ENCODE measurements around the gene RAB40B. TPM values are rescaled to one million over a fixed set of nuclear protein-coding genes. Genes with fewer than 3 reads are reported as not detected.

RAB40B gene
- polyA plus RNA-seq, 6 donors from 2014 or later: 1.2 to 3.0 (median 2.3) TPM

DNA sequence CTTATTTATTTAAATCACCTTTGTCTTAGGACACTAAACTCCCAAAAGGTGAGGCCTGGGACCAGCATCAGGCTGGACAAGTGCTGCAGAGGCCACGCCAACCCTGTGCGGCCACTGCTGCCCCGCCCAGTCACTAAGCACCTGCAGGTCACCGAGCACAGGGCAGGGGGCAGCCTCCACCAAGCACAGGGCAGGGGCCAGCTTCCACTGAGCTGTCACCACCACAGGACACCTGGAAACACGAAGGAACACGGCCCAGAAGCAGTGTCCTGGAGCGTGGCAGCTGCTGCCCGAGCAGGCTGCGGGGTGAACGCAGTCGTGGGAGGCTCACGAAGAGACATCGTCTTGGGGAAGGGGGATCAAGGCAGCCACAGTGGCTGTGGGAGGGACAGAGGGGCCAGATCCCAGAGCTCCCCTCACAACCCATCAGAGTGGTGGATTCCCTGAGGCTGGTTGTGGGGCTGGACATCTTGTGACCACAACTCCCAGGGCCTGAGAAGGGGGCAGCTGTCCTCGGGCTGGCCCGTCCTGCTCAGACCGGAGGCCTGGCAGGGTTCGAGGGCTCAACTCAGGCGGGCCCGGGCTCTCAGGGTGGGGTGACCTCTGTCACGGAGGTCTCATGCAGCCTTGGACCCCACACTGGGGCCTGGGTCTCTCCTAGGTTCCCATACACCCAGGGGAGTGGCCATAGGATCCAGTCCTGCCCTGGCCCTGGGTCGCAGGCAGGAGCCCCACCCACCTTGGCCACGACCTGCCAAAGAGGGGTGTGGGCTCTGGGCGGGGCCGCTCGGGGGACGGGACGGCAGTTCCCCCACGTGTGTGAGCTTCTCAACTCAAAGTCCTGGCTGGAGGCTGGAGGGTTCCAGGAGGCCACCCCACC lies 18.7 kb downstream of the RAB40B start:
- Mint-ChIP-seq H3K4me3 (no peak overlapping the region), H3K9me3 (peaks cover 0 to 10% (median 9%) of the 10 kb centered on the region in 7 donors), H3K27ac (peak overlapping the region in 1 of 6 donors; percentile 11), H3K36me3 (no peaks in the 10 kb centered on the region), H3K4me1 (peaks cover 0 to 8% (median 0%) of the 10 kb centered on the region in 3 donors), H3K27me3 (no peaks in the 10 kb centered on the region)
- DNase-seq (no peak), ATAC-seq (ENCODE audit: low read depth in 2 of 2) (no peak)

DNA sequence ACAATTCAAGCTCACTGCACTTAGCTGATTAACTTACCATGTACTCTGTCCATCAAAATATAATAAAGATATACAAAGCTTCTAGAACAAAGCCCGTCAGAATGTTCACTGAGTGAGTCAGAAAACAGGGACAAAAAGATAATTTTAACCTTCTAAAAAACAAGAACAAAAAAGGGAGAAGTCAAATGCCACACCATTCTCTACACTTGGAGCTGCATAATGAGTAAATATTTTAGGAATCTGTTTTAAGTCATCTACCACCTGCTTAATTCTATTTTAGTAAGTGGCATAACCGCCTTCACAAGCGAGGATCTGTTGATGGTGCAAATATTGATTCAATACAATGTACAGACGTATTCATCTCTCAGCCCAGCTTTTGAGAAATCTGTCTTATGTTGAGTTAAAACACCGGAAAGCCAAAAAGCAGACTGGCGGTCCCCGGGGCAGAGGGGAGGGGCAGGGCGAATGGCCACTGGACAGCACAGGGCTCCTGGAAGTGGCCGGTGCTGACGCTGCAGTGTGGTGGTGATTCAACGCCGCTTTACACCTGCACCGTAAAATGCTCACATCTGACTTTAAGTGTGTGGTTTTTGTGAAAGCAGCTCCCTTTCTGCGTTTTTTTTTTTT lies 20.1 kb downstream of the RAB40B start:
- peaks cover 0 to 8% (median 0%) of the 10 kb centered on the region in 3 donors for H3K4me1 Mint-ChIP-seq
- H3K27me3 Mint-ChIP-seq: no peaks in the 10 kb centered on the region
- H3K4me3 Mint-ChIP-seq: no peak overlapping the region
- ATAC-seq (ENCODE audit: low read depth in 2 of 2): no peak
- no peak for DNase-seq
- no peak overlapping the region for H3K27ac Mint-ChIP-seq
- H3K9me3 Mint-ChIP-seq: peaks cover 0 to 10% (median 9%) of the 10 kb centered on the region in 7 donors
- no peaks in the 10 kb centered on the region for H3K36me3 Mint-ChIP-seq

DNA sequence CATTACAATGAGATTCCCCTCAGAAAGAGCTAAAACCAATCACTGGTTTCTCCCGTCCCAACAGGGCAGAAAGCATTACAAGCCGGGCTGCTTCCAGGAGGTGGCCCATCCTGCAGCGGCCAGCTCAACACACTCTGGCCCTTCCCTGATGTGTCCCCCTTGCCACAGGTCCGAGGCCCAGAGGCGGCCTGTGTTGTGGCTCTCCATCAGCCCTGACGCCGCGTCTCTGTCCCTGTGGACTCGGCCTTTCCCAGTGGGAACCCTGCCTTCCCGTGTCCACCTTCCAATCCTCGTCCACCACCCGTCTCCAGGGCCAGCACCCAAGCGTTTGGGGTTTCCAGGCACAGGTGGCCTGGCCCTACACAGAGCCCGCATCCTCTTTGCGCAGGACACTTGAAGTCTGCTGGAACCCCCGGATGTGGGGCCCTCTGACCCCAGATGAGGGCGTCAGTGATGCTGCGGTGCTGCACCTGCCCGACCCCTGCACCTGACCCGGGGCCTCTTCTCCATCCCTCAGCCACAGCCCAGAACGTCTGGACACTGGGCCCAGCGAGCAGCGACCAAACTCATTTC lies 21.1 kb downstream of the RAB40B start:
- no peak for DNase-seq
- H3K4me1 Mint-ChIP-seq: peaks cover 0 to 8% (median 0%) of the 10 kb centered on the region in 3 donors
- ATAC-seq (ENCODE audit: low read depth in 2 of 2): no peak
- H3K9me3 Mint-ChIP-seq: peaks cover 0 to 10% (median 9%) of the 10 kb centered on the region in 7 donors
- no peaks in the 10 kb centered on the region for H3K27me3 Mint-ChIP-seq
- no peaks in the 10 kb centered on the region for H3K36me3 Mint-ChIP-seq
- no peak overlapping the region for H3K4me3 Mint-ChIP-seq
- peak overlapping the region in 1 of 6 donors; percentile 26 for H3K27ac Mint-ChIP-seq

DNA sequence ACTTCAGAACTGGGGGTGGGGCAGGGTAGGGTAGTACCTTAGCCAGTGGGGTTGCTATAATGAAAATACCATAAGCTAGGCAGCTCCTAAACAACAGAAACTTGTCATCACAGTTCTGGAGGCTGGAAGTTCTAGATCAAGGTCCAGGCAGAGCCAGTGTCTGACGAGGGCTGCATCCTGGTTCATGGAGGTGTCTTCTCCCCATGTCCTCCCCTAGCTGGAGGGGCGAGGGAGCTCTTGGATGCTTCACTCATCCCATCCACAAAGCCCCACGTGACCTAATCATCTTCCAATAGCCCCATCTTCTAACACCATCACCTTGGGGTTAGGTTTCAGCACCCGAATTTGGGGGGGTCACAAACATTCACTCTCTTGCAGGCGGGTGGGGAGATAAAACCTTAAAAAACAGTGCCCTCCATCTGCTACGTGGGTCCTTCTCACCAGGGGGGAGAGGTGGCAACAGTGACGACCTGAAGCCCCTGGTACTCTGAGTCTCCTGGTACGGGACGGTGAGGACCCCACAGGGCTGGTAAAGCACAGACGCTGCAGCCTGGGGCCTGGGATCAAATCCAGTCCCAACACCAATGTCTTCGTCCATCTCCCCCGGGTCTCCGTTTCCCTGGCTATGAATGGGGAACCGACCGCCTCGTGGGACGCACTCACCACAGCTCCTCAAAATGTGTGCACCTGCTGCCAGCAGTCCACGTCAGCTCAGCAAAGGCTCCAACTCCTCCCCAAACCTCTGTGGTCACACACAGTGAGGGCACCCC lies 22.8 kb downstream of the RAB40B start:
- H3K36me3 Mint-ChIP-seq: no peaks in the 10 kb centered on the region
- H3K27me3 Mint-ChIP-seq: no peaks in the 10 kb centered on the region
- no peaks in the 10 kb centered on the region for H3K9me3 Mint-ChIP-seq
- H3K27ac Mint-ChIP-seq: no peak overlapping the region
- DNase-seq (no peak), ATAC-seq (ENCODE audit: low read depth in 2 of 2) (no peak)
- peak overlapping the region in 1 of 8 donors; percentile 21 for H3K4me3 Mint-ChIP-seq
- H3K4me1 Mint-ChIP-seq: peaks cover 0 to 8% (median 0%) of the 10 kb centered on the region in 3 donors

DNA sequence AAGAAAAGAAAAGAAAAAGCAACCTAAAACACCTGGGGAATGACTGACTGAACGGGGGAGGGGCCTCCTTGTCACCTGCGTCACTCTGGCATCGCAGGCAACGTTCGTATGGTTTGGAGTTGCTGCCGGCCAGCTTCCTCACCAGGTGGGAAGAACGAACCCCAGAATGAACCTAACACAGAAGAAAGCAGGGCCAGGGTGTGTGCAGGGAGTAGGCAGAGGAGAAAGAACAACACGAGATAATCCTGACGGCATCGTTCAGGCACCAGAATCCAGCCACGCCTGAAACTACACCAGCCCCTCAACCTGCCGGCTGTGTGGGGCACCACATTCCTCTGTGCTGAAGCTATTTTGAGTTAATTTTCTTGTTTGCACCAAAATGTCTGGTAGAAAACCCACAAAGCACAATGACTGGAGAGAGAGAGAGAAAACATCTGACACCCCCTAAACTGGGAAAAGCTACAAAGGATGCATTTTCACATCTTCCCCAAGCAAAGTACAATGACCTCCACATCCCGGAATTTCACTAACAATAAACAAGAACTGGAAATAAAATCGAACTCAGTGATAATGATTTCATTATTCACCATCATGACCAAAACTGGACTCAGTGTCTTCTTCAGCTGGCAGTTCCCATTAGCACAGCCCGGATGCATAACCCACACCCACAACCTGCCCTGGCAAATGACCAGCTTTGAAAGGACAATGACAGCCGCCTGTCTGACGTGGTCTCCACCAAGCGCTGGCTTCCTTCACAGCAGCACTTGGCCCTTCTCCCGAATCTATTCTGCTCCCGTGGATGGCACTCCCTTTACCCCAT lies 23.6 kb downstream of the RAB40B start:
- Mint-ChIP-seq H3K9me3 (no peaks in the 10 kb centered on the region), H3K27me3 (no peaks in the 10 kb centered on the region), H3K27ac (no peak overlapping the region), H3K4me1 (peaks cover 0 to 8% (median 0%) of the 10 kb centered on the region in 3 donors), H3K36me3 (no peaks in the 10 kb centered on the region), H3K4me3 (peak overlapping the region in 1 of 8 donors; percentile 35)
- DNase-seq (no peak), ATAC-seq (ENCODE audit: low read depth in 2 of 2) (no peak)

DNA sequence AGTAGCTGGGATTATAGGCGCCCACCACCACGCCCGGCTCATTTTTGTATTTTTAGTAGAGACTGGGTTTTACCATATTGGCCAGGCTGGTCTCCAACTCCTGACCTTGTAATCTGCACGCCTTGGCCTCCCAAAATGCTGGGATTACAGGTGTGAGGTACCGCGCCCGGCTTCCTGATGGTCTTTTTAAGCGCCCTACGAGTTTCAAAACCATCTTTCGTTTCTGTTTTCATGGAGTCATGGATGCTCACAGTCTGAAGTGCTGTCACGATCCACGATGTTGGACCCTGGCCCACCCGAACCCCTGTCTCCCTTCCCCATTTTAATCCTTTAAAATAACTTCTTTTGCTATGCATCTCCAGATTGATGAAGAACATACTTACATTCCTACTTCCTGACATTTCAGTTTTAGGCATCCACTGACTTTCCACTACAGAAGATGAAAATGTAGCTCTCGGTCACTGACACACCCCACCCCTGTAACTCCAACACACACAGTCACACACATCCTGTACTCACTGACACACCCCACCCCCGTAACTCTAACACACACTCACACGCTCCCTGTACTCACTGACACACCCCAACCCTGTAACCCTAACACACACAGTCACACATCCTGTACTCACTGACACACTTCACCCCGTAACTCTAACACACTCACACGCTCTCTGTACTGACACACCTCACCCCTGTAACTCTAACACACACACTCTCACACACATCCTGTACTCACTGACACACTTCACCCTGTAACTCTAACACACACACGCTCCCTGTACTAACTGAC lies 27.6 kb downstream of the RAB40B start:
- H3K27ac Mint-ChIP-seq: peak overlapping the region in 3 of 6 donors; percentile 0 to 43 (median 11)
- H3K9me3 Mint-ChIP-seq: no peaks in the 10 kb centered on the region
- peaks cover 0 to 5% (median 0%) of the 10 kb centered on the region in 3 donors for H3K27me3 Mint-ChIP-seq
- H3K4me1 Mint-ChIP-seq: peaks cover 2 to 6% (median 4%) of the 10 kb centered on the region in 3 donors
- ATAC-seq (ENCODE audit: low read depth in 2 of 2) (no peak), DNase-seq (no peak)
- H3K36me3 Mint-ChIP-seq: no peaks in the 10 kb centered on the region
- H3K4me3 Mint-ChIP-seq: no peak overlapping the region

DNA sequence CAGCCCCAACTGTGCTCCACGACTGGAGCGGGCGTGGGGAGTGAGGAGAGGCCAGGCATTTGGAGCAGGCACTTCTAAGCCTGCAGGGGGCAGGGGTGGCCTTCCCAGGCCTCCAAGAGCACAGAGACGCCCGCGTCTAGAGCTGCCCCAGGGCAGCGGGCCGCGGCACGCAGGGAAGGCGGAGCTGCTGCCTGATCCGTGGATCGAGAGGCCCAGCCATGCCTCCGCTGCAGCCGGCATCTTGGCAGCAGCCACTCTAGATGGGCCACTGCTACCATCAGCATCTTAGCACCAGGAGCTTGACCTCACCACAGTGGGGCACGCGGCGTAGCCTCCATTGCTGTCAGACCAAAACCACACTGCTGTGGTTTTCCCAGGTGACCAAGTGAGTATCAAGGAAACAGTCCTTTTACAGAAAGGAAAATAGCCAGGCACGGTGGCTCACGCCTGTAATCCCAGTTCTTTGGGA lies 29.8 kb downstream of the RAB40B start:
- peak; percentile 55 for DNase-seq
- H3K4me1 Mint-ChIP-seq: peaks cover 2 to 6% (median 4%) of the 10 kb centered on the region in 3 donors
- H3K27me3 Mint-ChIP-seq: peaks cover 0 to 5% (median 0%) of the 10 kb centered on the region in 3 donors
- H3K27ac Mint-ChIP-seq: peak overlapping the region in 4 of 6 donors; percentile 11 to 80 (median 60)
- ATAC-seq (ENCODE audit: low read depth in 2 of 2): peak; percentile 92 to 96
- H3K36me3 Mint-ChIP-seq: no peaks in the 10 kb centered on the region
- H3K9me3 Mint-ChIP-seq: no peaks in the 10 kb centered on the region
- H3K4me3 Mint-ChIP-seq: peak overlapping the region in 6 of 8 donors; percentile 29 to 72 (median 43)

DNA sequence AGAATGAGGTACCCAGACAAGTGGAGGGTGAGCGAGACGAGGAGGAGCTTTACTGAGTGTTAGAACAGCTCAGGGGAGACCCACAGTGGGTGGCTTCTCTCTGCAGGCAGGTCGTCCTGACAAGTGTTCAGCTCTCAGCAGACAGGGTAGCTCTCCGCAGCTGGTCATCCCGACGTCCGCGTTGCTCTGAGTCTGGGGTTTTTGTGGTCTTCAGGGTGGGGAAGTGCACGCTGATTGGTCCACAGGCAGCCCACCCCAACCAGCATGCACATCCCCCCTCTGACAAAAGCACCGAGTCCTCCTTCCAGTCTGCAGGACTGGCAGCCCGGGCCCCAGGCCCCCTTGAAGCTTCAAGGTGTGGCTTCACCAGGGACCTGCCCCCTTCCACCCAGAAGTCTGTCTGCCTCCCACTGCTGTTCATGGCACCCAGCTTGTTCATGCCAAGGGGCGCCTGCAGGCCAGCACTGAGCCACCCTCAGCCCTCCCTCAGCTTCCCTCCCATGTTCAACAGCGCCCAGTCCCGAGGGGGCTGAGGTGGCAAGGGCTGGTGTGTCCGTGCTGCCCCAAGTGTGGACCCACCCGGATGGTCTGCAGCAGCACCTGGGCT lies 30.4 kb downstream of the RAB40B start:
- Mint-ChIP-seq H3K4me3 (no peak overlapping the region), H3K9me3 (no peaks in the 10 kb centered on the region), H3K27ac (peak overlapping the region in 2 of 6 donors; percentile 42 to 78), H3K36me3 (no peaks in the 10 kb centered on the region), H3K4me1 (peaks cover 2 to 6% (median 4%) of the 10 kb centered on the region in 3 donors), H3K27me3 (peaks cover 0 to 5% (median 0%) of the 10 kb centered on the region in 3 donors)
- DNase-seq: no peak
- no peak for ATAC-seq (ENCODE audit: low read depth in 2 of 2)

DNA sequence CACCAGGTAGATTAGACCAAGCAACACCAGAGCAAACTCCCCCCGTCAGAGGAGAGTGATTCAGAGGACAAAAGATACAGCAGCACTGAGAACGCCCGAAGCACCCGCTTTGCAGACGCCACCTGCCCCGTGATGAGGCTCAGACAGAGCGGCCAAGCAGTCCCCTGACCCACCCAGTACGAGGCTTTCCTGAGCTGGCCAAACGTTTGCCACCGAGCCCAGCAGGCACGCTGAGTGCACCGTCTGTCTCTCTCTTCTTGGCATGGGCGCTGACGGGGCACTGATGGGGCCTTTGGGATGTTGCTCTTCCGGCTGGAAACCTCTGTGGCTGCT lies 30.9 kb downstream of the RAB40B start:
- Mint-ChIP-seq H3K9me3 (no peaks in the 10 kb centered on the region), H3K36me3 (no peaks in the 10 kb centered on the region), H3K4me3 (peak overlapping the region in 1 of 8 donors; percentile 13), H3K27ac (peak overlapping the region in 1 of 6 donors; percentile 77), H3K27me3 (peaks cover 0 to 5% (median 0%) of the 10 kb centered on the region in 3 donors), H3K4me1 (peaks cover 2 to 6% (median 4%) of the 10 kb centered on the region in 3 donors)
- DNase-seq (no peak), ATAC-seq (ENCODE audit: low read depth in 2 of 2) (no peak)

DNA sequence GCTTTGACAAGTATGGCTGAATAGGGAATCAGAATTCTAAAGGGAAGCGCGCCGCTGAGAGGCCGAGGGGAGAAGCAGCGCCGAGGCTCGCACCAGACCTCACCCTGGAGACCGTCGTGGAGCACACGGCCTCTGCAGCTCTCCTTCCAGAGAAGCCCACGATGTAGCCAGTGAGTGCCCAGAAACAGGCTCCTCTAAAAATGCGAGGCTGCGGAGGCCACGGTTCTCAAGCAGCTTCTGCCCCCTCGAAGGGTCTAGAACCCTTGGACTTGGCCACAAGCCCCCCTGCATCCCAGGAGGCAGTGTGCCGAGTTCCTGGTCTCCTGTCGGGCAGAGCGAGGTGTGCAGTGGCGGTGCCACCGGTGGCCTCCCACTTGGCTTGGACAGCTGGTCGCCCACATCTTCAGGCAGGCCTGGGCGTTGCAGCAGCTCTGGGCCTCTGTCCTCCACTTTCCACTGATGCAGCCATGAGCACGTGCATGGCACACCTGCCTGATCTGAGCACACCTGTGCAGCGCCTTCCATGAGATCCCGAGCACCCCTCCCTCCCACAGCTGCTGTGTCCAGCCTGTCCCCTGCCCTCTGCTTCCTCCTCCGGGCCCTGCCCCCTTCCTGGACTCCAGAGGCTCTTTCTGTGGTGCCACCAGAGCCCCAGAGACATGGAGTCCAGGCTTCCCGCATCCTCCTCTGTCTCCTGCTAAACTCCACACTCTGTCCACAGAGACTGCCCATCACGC lies 31.4 kb downstream of the RAB40B start:
- H3K27ac Mint-ChIP-seq: peak overlapping the region in 1 of 6 donors; percentile 77
- H3K36me3 Mint-ChIP-seq: no peaks in the 10 kb centered on the region
- peaks cover 0 to 5% (median 0%) of the 10 kb centered on the region in 3 donors for H3K27me3 Mint-ChIP-seq
- ATAC-seq (ENCODE audit: low read depth in 2 of 2) (no peak), DNase-seq (no peak)
- H3K4me1 Mint-ChIP-seq: peaks cover 2 to 6% (median 4%) of the 10 kb centered on the region in 3 donors
- peak overlapping the region in 1 of 8 donors; percentile 13 for H3K4me3 Mint-ChIP-seq
- H3K9me3 Mint-ChIP-seq: no peaks in the 10 kb centered on the region

DNA sequence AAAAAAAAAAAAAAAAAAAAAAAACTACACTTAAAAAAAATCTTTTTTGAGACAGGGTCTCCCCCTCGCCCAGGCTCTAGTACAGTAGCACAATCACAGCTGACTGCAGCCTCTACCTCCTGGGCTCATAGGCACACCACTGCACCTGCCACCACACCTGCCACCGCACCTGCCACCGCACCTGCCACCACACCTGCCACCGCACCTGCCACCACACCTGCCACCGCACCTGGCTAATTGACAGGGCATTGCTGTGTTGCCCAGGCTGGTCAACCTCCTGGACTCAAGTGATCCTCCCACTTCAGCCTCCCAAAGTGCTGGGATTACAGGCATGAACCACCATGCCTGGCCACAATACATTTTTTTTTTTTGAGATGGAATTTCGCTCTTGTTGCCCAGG lies 32.6 kb downstream of the RAB40B start:
- Mint-ChIP-seq H3K9me3 (no peaks in the 10 kb centered on the region), H3K4me3 (no peak overlapping the region), H3K27me3 (peaks cover 0 to 5% (median 0%) of the 10 kb centered on the region in 3 donors), H3K27ac (no peak overlapping the region), H3K4me1 (peaks cover 2 to 6% (median 4%) of the 10 kb centered on the region in 3 donors), H3K36me3 (no peaks in the 10 kb centered on the region)
- ATAC-seq (ENCODE audit: low read depth in 2 of 2): no peak
- no peak for DNase-seq
